HG02623 (cell line): ENCODE measurements around the gene DMD.
"Not testable (repeated sequence)": the region's sequence is repeated elsewhere in the genome, so short reads cannot be mapped to it uniquely, and the experiment has no call there.

Experiments used
- ATAC-seq: cut with Tn5 transposase; IDR thresholded peaks from one replicate; pipeline ENCODE4 v1.9.1; 2021; ENCODE audit warnings: moderate library complexity; ENCODE audit not compliant: unreplicated experiment

Gene DMD

GRCh38 chrX:33156152-33156726 lies 55.1 kb downstream of the DMD start:
- no peak for ATAC-seq

DNA sequence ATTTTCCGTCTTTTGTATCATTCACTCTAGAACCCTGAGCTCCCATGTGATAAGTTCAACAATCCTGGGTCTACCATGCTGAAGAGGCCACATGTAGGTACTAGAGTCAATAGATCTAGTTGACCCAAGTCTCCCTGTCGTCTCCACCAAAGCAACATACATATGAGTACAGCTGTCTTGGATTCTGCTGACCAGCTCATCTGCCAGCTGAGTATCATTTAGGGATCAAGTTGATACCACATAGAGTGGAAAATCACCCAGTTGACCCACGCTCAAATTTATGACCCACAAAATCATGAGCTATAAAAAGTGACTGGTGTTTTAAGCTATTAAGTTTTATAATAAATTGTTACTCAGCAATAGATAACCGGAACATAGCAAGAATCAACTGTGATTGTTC lies 61.8 kb downstream of the DMD start:
- no peak for ATAC-seq

- no peak for ATAC-seq
Observed at GRCh38 chrX:33149085-33149484, 62.3 kb downstream of the DMD start.

- ATAC-seq: no peak
Observed at GRCh38 chrX:33142331-33142730, 69.0 kb downstream of the DMD start.

GRCh38 chrX:33138677-33139249 lies 72.6 kb downstream of the DMD start:
- ATAC-seq: no peak

DNA sequence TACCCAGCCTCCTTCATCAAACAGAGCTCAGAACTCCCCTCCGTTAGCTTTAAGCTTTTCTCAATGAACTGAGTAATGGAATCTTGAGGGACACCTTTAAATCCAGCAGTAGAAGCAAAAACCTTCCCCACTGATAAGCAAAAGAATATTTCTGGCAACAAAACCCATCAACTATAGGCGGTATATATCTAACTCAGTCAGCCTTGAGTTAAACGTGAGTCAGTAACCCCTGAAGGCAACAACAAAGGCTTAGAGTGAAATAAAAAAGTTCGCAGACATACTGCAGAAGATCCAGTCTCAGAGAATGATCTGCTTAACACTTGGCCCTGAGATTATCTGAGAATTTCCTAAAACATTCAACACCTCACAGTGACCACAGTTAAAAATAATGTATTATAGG lies 77.2 kb downstream of the DMD start:
- no peak for ATAC-seq

- no peak for ATAC-seq
Observed at GRCh38 chrX:33133320-33133719, 78.0 kb downstream of the DMD start.

GRCh38 chrX:33132569-33132968 lies 78.8 kb downstream of the DMD start:
- no peak for ATAC-seq

GRCh38 chrX:33129607-33130006 lies 81.7 kb downstream of the DMD start:
- ATAC-seq: no peak

DNA sequence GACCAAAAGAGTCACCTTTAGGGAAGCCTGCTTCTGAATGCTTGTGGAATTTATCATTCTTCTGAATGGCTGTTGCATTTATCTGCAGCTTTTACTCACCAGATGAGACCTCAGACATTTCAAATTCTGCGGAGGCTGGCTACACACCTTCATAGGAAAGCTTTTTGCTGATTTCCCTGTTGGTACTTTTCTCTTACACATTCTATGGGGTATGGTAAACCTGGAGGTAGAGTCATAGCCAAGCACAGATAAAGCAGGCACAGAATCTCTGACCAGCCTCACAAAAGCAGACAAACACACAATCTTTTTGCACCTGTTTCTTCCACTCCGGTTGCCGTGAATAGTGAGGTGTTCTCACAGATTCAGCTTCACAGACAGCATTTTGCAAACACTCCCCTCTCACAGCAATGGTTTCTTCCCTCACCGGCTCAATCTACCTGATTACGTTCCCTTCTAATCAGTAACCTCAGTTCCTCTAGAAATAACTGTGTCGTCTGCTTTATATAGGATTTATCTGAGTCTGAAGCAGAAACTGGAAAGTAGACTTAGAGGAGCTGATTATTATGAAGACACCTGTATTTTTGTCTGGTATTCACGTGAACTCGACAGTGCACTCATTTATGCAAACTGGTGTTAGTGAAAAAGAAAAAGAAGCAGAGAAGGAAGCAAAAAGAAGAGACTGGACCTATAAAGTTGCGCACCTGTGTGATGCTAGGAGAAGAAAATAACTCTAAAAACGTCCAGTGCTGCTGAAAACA lies 83.1 kb downstream of the DMD start:
- ATAC-seq: no peak

DNA sequence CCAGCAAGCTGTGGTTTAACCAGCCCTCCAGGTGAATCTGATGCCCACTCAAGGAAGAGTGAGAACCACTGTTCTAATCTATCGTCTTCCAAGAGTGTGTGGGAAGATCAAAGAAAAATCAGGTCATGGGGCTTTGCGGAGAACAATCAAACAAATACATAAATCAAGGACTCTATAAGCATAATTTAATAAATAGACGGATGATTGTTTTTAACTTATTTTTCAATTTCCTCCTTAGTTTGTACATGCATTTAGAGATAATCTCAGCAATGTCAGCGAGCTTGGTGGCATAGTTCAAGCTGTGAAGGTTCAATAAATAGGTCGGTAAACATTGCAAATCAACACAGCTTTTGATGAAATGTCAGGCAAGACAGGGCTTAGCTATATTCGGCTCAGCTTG lies 84.9 kb downstream of the DMD start:
- no peak for ATAC-seq

GRCh38 chrX:33109858-33110257 lies 101.5 kb downstream of the DMD start:
- no peak for ATAC-seq

DNA sequence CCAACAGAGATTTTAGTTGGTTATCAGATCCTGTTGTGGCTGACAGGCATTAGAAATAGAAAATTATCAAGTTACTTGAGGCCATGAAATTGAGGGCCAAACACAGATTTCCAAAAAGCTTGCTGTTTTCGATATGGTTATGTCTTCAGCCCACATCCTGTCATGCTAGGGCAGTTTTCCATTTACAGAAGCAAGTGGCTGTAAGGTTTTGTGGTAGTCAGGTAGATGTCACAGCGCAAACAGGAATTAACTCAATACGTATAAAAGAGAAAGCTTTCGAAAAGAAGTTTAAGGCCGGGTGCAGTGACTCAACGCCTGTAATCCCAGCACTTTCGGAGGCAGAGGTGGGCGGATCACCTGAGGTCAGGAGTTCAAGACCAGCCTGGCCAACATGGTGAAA lies 104.6 kb downstream of the DMD start:
- ATAC-seq: no peak

DNA sequence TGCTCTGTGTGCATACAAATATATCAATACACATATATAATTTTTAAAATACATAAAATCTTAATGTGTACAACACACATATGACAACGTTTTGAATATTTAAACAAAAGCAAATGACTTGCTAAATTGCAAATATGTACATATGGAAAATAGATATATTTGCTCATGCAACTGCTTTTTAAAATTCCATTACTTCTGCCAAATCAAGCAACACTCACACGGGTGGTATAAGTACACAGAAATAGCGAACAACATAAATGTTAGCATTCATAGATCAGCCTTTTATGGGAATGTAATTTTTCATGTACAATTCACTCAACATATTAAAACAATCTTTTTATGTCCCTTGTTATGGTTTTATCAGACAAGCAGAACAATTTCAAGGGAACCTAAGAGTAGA lies 116.3 kb downstream of the DMD start:
- ATAC-seq: no peak

GRCh38 chrX:33087411-33087810 lies 123.9 kb downstream of the DMD start:
- ATAC-seq: no peak

DNA sequence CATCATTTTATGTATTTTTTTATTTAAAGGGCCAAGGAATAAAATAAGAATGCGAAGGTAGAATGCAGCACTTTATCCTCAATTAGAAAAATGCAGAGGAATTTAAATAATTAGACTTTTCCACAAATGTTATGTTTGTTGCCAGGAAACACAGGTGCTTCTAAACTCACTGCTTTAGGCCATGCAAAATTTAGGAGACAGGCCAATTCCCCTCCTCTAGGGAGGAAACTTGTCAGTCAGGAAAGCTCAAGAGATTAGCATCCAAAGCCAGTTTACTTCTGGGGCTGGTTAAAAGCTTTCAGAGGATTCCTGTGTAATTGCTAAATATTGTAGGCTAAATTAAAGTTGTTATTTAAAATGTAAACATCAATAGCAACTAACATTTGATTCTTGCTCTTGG lies 124.5 kb downstream of the DMD start:
- no peak for ATAC-seq

- ATAC-seq: no peak
Observed at GRCh38 chrX:33082371-33082770, 129.0 kb downstream of the DMD start.

GRCh38 chrX:33078273-33078672 lies 133.1 kb downstream of the DMD start:
- ATAC-seq: no peak

- not testable (repeated sequence) for ATAC-seq
Observed at GRCh38 chrX:33073660-33074059, 137.7 kb downstream of the DMD start.

DNA sequence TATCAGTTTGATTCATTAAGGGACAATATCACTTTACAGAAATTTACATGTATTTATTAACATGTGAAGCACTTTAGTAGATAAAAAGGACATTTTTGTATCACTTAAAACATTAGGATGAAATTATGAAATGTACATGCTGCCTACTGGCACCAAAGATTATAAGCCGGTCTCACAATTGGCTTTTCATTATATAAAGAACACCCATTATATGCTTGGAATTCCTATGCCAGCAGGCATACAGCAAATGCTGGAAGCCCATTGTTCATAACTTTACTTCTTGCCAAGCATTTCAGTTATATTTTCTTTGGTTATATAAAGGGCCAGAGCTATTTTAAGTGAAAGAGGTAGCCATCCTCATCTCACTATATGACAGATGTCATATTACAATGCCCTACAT lies 145.9 kb downstream of the DMD start:
- ATAC-seq: no peak

DNA sequence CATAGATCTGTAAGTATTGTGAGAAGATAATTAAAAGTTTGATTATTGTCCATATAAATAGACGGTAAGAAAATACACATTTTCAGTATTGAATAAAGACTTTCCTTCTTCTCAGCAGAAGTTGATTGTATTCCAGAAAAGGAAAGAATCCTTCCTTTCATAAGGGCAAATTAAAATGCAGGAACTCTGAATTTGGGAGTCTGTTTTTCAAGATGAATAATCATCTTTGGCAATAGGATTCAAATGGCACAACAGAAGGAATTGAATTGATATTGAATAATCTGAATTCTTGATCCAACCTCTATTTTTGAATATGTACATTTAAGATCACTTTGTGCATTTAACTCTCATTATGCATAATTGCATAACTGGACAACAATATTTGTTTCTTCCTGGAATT lies 149.3 kb downstream of the DMD start:
- ATAC-seq: no peak

GRCh38 chrX:33053001-33053400 lies 158.3 kb downstream of the DMD start:
- no peak for ATAC-seq

- no peak for ATAC-seq
Observed at GRCh38 chrX:33045882-33046281, 165.5 kb downstream of the DMD start.
